ENCODE measurements around the gene HMOX2.

- no peak for TF ChIP-seq CTCF (IDR thresholded peaks at IDR 0.05)
- no peak for TF ChIP-seq POLR2A (IDR thresholded peaks at IDR 0.05)
These were observed 61.5 kb downstream of the HMOX2 start for GRCh38 chr16:4537376-4538343.

Measured in heart left ventricle (tissue), 13 donors.